D721Med (cell line): Measurements from ENCODE around the gene ZCCHC17.
A peak's percentile ranks its signal among the peaks of the same experiment; 100 is the strongest.
"Not testable (repeated sequence)": the region's sequence is repeated elsewhere in the genome, so short reads cannot be mapped to it uniquely, and the experiment has no call there.

Source experiments
- DNase-seq: peaks from one replicate; pipeline ENCODE4 v3.0.0; 2011; ENCODE audit warnings: low spot score; ENCODE audit not compliant: insufficient read length
- FAIRE-seq: peaks from 2 replicates; lab custom pipeline; 2011; peaks lifted over from hg19 to GRCh38; lab: Jason Lieb, UNC
- TF ChIP-seq, protein P1 (sequence below): IDR thresholded peaks from 2 replicates; pipeline ENCODE4 v1.5.1; 2012; ENCODE audit warnings: mild to moderate bottlenecking, control low read depth; ENCODE audit not compliant: insufficient read depth; ENCODE audit errors: missing control alignments

The ZCCHC17 gene

DNA sequence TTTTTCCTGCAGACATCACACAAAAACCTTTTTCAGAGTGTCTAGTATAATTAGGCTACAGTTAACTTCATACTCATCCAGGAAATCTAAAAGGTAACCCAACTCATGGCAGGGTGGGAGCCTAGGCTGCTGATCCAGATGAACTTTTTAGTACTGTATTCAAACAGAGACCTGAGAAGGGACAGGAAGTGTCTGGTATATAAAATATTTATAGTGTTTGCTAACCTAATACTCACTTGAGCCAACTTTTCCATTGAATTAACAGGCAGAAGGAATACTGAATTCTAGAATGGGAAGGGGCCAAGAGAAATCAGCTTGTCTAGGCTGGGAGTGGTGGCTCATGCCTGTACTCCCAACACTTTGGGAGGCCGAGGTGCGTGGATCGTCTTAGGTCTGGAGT, 34.9 kb upstream of the ZCCHC17 start:
- DNase-seq: no peak
- FAIRE-seq: no peak
- TF ChIP-seq, protein P1, sequence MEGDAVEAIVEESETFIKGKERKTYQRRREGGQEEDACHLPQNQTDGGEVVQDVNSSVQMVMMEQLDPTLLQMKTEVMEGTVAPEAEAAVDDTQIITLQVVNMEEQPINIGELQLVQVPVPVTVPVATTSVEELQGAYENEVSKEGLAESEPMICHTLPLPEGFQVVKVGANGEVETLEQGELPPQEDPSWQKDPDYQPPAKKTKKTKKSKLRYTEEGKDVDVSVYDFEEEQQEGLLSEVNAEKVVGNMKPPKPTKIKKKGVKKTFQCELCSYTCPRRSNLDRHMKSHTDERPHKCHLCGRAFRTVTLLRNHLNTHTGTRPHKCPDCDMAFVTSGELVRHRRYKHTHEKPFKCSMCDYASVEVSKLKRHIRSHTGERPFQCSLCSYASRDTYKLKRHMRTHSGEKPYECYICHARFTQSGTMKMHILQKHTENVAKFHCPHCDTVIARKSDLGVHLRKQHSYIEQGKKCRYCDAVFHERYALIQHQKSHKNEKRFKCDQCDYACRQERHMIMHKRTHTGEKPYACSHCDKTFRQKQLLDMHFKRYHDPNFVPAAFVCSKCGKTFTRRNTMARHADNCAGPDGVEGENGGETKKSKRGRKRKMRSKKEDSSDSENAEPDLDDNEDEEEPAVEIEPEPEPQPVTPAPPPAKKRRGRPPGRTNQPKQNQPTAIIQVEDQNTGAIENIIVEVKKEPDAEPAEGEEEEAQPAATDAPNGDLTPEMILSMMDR: no peak

DNA sequence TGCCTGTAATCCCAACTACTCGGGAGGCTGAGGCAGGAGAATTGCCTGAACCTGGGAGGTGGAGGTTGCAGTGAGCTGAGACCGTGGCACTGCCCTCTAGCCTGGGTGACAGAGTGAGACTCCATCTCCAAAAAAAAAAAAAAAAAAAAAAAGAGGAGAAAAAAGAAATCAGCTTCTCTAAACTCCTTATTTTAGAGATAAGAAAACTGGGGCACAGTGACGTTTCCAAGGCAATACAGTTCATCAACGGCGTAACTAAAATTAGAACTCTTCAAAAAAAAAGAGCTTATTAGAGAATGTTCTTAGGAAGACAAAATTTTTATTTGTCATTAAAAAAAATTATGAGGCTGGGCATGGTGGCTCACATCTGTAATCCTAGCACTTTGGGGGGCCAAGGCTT, 34.4 kb upstream of the ZCCHC17 start:
- not testable (repeated sequence) for FAIRE-seq

DNA sequence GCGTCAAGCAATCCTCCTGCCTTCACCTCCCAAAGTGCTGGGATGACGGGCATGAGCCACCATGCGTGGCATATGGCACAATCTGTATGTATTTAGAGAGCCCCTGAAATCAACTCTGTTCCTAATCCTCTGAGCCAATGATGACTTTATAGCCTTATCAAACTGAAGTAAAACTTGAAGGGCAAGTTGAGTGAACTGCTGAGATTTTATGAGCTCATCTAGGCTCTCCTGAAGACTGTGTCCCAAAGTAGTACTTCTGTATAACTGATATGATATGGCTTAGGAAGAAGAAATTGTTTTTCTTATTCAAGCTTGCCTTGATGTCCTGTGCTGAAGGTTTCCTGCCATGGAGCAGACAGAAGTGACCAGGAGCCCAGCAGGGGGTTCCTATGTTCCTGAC, 33.4 kb upstream of the ZCCHC17 start:
- FAIRE-seq: no peak

More for the DNA sequence above, 34.4 kb upstream of the ZCCHC17 start:
- DNase-seq: not testable (repeated sequence)

DNA sequence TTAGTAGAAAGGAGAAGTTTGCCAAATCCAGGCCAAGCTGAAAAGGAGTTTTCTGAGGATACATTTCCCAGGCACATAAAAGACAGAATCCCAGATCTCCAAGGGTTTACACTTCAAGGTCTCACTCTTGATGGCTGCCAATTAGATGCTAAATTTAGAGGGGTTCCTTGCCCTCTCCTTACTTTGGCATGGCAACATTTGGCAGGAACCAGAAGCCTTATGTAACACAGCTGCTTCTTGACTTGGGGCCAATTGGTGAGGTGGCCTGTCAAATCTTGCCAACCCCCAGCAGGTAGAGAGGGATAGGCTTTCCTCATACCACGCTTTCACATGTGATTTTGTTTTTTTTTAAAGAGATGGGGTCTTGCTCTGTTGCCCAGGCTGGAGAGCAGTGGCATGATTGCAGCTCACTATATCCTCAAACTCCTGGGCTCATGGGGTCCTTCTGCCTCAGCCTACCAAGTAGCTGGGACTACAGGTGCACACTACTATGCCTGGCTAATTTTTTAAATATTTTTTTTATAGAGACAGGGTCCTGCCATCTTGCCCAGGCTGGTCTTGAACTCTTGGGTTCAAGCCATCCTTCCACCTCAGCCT, 31.9 kb upstream of the ZCCHC17 start:
- TF ChIP-seq, protein P1: no peak
- DNase-seq: no peak
- FAIRE-seq: no peak

More for the DNA sequence above, 33.4 kb upstream of the ZCCHC17 start:
- no peak for DNase-seq
- TF ChIP-seq, protein P1: no peak

DNA sequence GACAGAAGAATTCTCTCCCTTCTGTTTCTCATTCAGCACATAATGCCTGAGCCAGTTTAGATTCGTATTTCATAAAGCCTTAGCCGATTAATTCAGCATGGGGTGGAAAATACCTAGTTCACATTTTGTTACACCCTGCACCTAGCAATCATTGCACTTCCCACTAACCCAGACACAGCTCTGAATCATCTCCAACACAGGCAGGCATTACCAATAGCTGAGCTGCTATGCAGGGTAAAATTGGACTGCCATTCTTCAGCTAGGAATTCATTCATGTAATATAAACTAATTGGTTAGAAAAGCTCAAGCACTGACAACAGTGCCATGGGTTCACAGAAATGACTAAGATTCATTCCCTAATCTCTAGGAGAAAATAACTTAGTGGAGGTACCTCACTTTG, 30.3 kb upstream of the ZCCHC17 start:
- no peak for DNase-seq
- no peak for FAIRE-seq
- TF ChIP-seq, protein P1: no peak

DNA sequence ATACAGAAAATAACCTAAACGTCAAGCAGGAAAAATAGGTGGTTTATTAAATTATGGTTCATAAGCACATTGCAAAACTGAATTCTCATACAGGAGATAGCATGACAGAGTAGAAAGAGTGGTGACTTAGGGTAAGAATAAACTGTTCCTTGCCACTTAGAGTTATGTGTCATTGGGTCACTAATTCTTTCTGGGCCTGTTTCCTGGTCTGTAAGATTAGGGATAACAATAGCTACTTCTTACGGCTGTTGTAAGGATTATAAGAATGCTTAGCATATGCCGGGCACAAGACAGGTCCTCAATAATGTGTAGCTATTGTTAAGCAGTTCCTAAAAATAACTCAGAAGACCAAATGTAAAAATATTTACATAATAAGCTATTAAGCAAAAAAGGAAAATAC, 24.5 kb upstream of the ZCCHC17 start:
- TF ChIP-seq, protein P1: no peak
- DNase-seq (no peak), FAIRE-seq (peak; percentile 66)

DNA sequence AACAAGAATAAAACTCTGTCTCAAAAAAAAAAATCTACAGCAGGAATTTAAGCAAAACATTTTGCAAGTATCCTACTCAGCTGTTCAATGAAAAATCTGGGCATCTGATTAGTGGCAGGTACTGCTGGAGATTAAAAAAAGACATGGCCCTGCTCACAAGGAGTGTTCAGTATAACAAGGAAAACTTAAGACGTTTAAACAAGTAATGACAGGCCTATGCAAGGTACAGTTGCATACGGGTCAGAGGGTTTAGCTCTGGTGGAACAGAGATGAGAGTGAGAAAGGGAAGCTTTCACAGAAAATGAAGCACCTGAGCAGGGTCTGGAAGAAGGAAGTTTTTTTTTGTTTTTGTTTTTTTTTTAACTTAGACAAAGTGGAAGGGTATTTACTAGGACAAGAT, 23.2 kb upstream of the ZCCHC17 start:
- FAIRE-seq: no peak
- TF ChIP-seq, protein P1: no peak
- DNase-seq: no peak

DNA sequence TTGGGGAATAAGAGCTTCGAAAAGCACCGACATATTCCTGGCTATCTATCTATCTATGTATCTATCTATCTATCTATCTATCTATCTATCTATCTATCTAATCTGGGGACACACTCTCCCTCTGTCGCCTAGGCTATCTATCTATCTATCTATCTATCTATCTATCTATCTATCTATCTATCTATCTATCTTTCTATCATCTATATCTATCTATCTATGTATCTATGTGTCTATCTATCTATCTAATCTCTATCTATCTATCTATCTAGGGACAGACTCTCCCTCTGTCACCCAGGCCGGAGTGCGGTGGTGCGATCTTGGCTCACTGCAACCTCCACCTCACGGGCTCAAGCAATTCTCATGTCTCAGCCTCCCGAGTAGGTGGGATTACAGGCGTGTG, 14.4 kb upstream of the ZCCHC17 start:
- FAIRE-seq, DNase-seq: not testable (repeated sequence)

DNA sequence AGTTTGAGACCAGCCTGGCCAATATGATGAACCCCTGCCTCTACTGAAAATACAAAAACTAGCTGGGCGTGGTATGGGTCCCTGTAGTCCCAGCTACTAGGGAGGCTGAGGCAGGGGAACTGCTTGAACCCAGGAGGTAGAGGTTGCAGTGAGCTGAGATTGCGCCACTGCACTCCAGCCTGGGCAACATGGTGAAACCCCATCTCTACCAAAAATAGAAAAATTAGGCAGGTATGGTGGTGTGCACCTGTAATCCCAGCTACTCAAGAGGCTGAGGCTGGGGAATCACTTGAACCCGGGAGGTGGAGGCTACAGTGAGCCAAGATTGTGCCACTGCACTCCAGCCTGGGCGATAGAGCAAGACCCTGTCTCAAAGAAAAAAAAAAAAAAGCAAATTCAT, 9.0 kb upstream of the ZCCHC17 start:
- FAIRE-seq, DNase-seq: not testable (repeated sequence)
